D721Med (cell line): Measurements from ENCODE around the gene BTBD7.

ENCODE experiments used
- DNase-seq: peaks from one replicate; pipeline ENCODE4 v3.0.0; 2011; ENCODE audit warnings: low spot score; ENCODE audit not compliant: insufficient read length
- FAIRE-seq: peaks from 2 replicates; lab custom pipeline; 2011; peaks lifted over from hg19 to GRCh38; lab: Jason Lieb, UNC
- CTCF ChIP-seq: IDR thresholded peaks from 2 replicates; pipeline ENCODE4 v1.5.1; 2012; ENCODE audit warnings: mild to moderate bottlenecking, control low read depth; ENCODE audit not compliant: insufficient read depth; ENCODE audit errors: missing control alignments

The BTBD7 gene

GRCh38 chr14:93200553-93200952 lies 132.3 kb downstream of the BTBD7 start:
- FAIRE-seq = no peak

GRCh38 chr14:93199031-93199430 lies 133.8 kb downstream of the BTBD7 start:
- DNase-seq = peak; percentile 34
- no peak for FAIRE-seq
- no peak for TF ChIP-seq CTCF

More at GRCh38 chr14:93200553-93200952, 132.3 kb downstream of the BTBD7 start:
- TF ChIP-seq CTCF = no peak
- DNase-seq = no peak

GRCh38 chr14:93195316-93195999 lies 137.4 kb downstream of the BTBD7 start:
- DNase-seq = no peak
- FAIRE-seq = no peak
- TF ChIP-seq CTCF = no peak
